GM12878 (cell line): ENCODE measurements around the gene SMOC2. TPM values are rescaled to one million over a fixed set of nuclear protein-coding genes. Genes with fewer than 3 reads are reported as not detected.

Experiments
- ATAC-seq: fragments of 200-7000 bp; cut with Tn5 transposase; 3 replicates; pipeline ENCODE4 v1.9.1; 2020; ENCODE audit warnings: mild to moderate bottlenecking, moderate library complexity
- BruUV-seq: library from RNA; stranded (reverse); fragments of 400-500 nt; replicated peaks from 2 replicates; lab custom pipeline; 2021; lab: Mats Ljungman, UMichigan
- CTCF ChIA-PET: fragments of 300-600 bp; sonication (Branson Sonifier 250); formaldehyde crosslinking; extraction: SDS; loops from one replicate; lab custom pipeline; 2021; ENCODE audit warnings: inconsistent platforms; lab: Yijun Ruan, JAX
- POLR2A ChIA-PET: fragments of 350-600 bp; formaldehyde crosslinking; extraction: SDS; loops from one replicate; lab custom pipeline; 2021; ENCODE audit warnings: inconsistent platforms; lab: Charles Lee
- RAD21 ChIA-PET: fragments of 300-600 bp; sonication (Branson Sonifier 250); formaldehyde crosslinking; loops from one replicate; lab custom pipeline; 2023; ENCODE audit warnings: antibody characterized with exemption; ENCODE audit not compliant: unreplicated experiment; lab: Charles Lee
- SMC1A ChIA-PET: fragments of 300-600 bp; sonication (Branson Sonifier 250); formaldehyde crosslinking; loops from one replicate; lab custom pipeline; 2023; ENCODE audit not compliant: unreplicated experiment, uncharacterized antibody; lab: Charles Lee
- DNase-seq: peaks from one replicate; pipeline ENCODE4 v3.0.0-alpha.2; 2011; ENCODE audit warnings: low read depth, low spot score
- FAIRE-seq: peaks from 3 replicates; lab custom pipeline; 2011; peaks lifted over from hg19 to GRCh38; lab: Jason Lieb, UNC
- H2AFZ ChIP-seq: 2 replicates; pipeline ENCODE4 v1.6.0; 2011; ENCODE audit warnings: low read depth, low read length, control low read depth; ENCODE audit not compliant: control insufficient read depth
- H3K27ac ChIP-seq: 2 replicates; pipeline ENCODE4 v1.5.1; 2011; ENCODE audit warnings: control low read depth; ENCODE audit not compliant: control insufficient read depth, insufficient read depth
- H3K27me3 ChIP-seq, 2 experiments: replicated peaks in 1 of 2; 2 replicates each; pipeline versions ENCODE4 v1.6.0 to v1.6.1; 2011; ENCODE audit warnings: low read length in 1 of 2; ENCODE audit not compliant: control insufficient read depth in 2 of 2, insufficient read depth in 2 of 2
- H3K36me3 ChIP-seq, 2 experiments: 2 replicates each; pipeline ENCODE4 v1.5.1; 2011; ENCODE audit warnings: low read length in 1 of 2; ENCODE audit not compliant: control insufficient read depth in 2 of 2, insufficient read depth in 2 of 2
- H3K4me1 ChIP-seq: 2 replicates; pipeline ENCODE4 v1.6.1; 2011; ENCODE audit warnings: mild to moderate bottlenecking, low read length, moderate library complexity, mixed read lengths; ENCODE audit not compliant: control insufficient read depth, insufficient read depth
- H3K4me2 ChIP-seq: 2 replicates; pipeline ENCODE4 v1.6.0; 2011; ENCODE audit warnings: control low read depth; ENCODE audit not compliant: control insufficient read depth, insufficient read depth
- H3K4me3 ChIP-seq: fragments of 200-600 bp; sonication (generic); 2 replicates; pipeline ENCODE4 v1.5.1; 2016
- H3K79me2 ChIP-seq: 2 replicates; pipeline ENCODE4 v1.6.0; 2011; ENCODE audit warnings: low read length; ENCODE audit not compliant: control insufficient read depth, insufficient read depth
- H3K9ac ChIP-seq: 2 replicates; pipeline ENCODE4 v1.8.0; 2011; ENCODE audit warnings: low read length, control low read depth, mixed read lengths; ENCODE audit not compliant: control insufficient read depth, insufficient read depth
- H3K9me3 ChIP-seq: replicated peaks from 3 replicates; pipeline ENCODE4 v1.5.1; 2011; ENCODE audit warnings: mild to moderate bottlenecking, low read length; ENCODE audit not compliant: control insufficient read depth, insufficient read depth
- H4K20me1 ChIP-seq: 2 replicates; pipeline ENCODE4 v1.6.0; 2011; ENCODE audit not compliant: control insufficient read depth, insufficient read depth
- ATF7 ChIP-seq: fragments of 450-650 bp; IDR thresholded peaks from 2 replicates; pipeline ENCODE4 v1.6.1; 2016; ENCODE audit warnings: low read depth, mild to moderate bottlenecking
- BACH1 ChIP-seq: fragments of 450-650 bp; IDR thresholded peaks from 2 replicates; pipeline ENCODE4 v1.6.1; 2017; ENCODE audit warnings: mild to moderate bottlenecking, borderline replicate concordance
- CBX5 ChIP-seq: sonication (generic); IDR thresholded peaks from 2 replicates; pipeline ENCODE4 v1.6.1; 2016; ENCODE audit warnings: low read depth, moderate library complexity, mild to moderate bottlenecking, inconsistent platforms
- CHD1 ChIP-seq: IDR thresholded peaks from 2 replicates; pipeline ENCODE4 v1.6.1; 2012; ENCODE audit warnings: low read depth, low read length, improper control_type of control experiment
- CHD2 ChIP-seq: IDR thresholded peaks from 2 replicates; pipeline ENCODE4 v1.6.1; 2011; ENCODE audit warnings: low read depth, low read length, improper control_type of control experiment, borderline replicate concordance
- ESRRA ChIP-seq: IDR thresholded peaks from 2 replicates; pipeline ENCODE4 v1.6.1; 2012; ENCODE audit warnings: mild to moderate bottlenecking, low read length, improper control_type of control experiment
- GATAD2B ChIP-seq: fragments of 450-650 bp; conservative IDR thresholded peaks from 2 replicates; pipeline ENCODE4 v1.6.1; 2017; ENCODE audit warnings: low read depth, mild to moderate bottlenecking, moderate library complexity
- HDAC6 ChIP-seq: fragments of 200-600 bp; sonication (generic); IDR thresholded peaks from one replicate; pipeline ENCODE4 v1.8.0; 2017; ENCODE audit warnings: antibody characterized with exemption; ENCODE audit not compliant: unreplicated experiment
- IKZF1 ChIP-seq: fragments of 450-650 bp; conservative IDR thresholded peaks from 2 replicates; pipeline ENCODE4 v1.6.1; 2017; ENCODE audit warnings: antibody characterized with exemption, mild to moderate bottlenecking
- IKZF2 ChIP-seq, 2 experiments: fragments of 450-650 bp; IDR thresholded peaks; 2 replicates each; pipeline ENCODE4 v1.6.1; 2017; ENCODE audit warnings: mild to moderate bottlenecking in 2 of 2, moderate library complexity in 2 of 2
- MXI1 ChIP-seq: fragments of 150-350 bp; IDR thresholded peaks from 2 replicates; pipeline ENCODE4 v1.6.1; 2011; ENCODE audit warnings: low read depth, mild to moderate bottlenecking, inconsistent platforms, low read length, improper control_type of control experiment
- NFYB ChIP-seq: IDR thresholded peaks from 2 replicates; pipeline ENCODE4 v1.6.1; 2011; ENCODE audit warnings: low read depth, mild to moderate bottlenecking, low read length, improper control_type of control experiment, moderate library complexity; ENCODE audit not compliant: insufficient read depth
- PAX8 ChIP-seq: fragments of 450-650 bp; IDR thresholded peaks from 2 replicates; pipeline ENCODE4 v1.6.1; 2017; ENCODE audit warnings: mild to moderate bottlenecking, moderate library complexity
- POLR2A ChIP-seq: IDR thresholded peaks from 2 replicates; pipeline ENCODE4 v1.6.1; 2011; ENCODE audit warnings: low read depth, mild to moderate bottlenecking, low read length
- SMARCA5 ChIP-seq: fragments of 450-650 bp; IDR thresholded peaks from 2 replicates; pipeline ENCODE4 v1.6.1; 2017; ENCODE audit warnings: mild to moderate bottlenecking
- TARDBP ChIP-seq: IDR thresholded peaks from 2 replicates; pipeline ENCODE4 v1.6.1; 2016; ENCODE audit warnings: borderline replicate concordance
- YBX1 ChIP-seq: fragments of 450-650 bp; IDR thresholded peaks from 2 replicates; pipeline ENCODE4 v1.6.1; 2016; ENCODE audit warnings: antibody characterized with exemption
- WGBS: methylation state at CpG from one replicate; pipeline ENCODE4 v1.1.6; 2016; ENCODE audit warnings: low lambda C conversion rate; ENCODE audit not compliant: insufficient replicate concordance, insufficient coverage; ENCODE audit errors: missing lambda C conversion rate; 5-methylcytosine and 5-hydroxymethylcytosine counted together
- in situ Hi-C: fragments of 300-500 bp; cut with MboI; formaldehyde crosslinking; loops from 9 replicates; pipeline ENCODE4 v1.14.3; 2018; ENCODE audit warnings: mixed read lengths
- intact Hi-C: fragments of 100-400 bp; cut with micrococcal nuclease; formaldehyde crosslinking; loops from one replicate; pipeline ENCODE4 v1.14.2; 2022; ENCODE audit not compliant: unreplicated experiment
- polyA plus RNA-seq, 11 experiments: library from polyadenylated mRNA; depleted of rRNA in 4 of 11; unstranded in 6 of 11; stranded (reverse) in 5 of 11; fragments of >200 nt; fragmentation: Nextera tagmentation in 4 of 11; fragmentation: Illumina TruSeq in 1 of 11; extraction: Ambion mirVana in 4 of 11; extraction: Trizol in 1 of 11; gene quantifications; 1 replicate in 1 of 11; 2 replicates in 10 of 11; pipeline versions ENCODE4 v1.2.1 to v1.2.3, GENCODE V29; 2011 to 2016; ENCODE audit warnings: inconsistent platforms in 2 of 11, missing spikeins in 2 of 11, low read depth in 1 of 11
- total RNA-seq, 4 experiments: library from RNA; depleted of rRNA in 3 of 4; stranded (reverse); fragments of >200 nt in 3 of 4; fragmentation: Illumina TruSeq in 1 of 4; extraction: Trizol in 1 of 4; gene quantifications; 2 replicates each; pipeline versions ENCODE4 v1.2.1 to v1.2.3, GENCODE V29; 2013 to 2021
- TF ChIP-seq, protein P1 (sequence below): IDR thresholded peaks from 2 replicates; pipeline ENCODE4 v1.6.1; 2012; ENCODE audit warnings: low read depth, low read length, improper control_type of control experiment
- TF ChIP-seq, protein P2 (sequence below): fragments of 450-650 bp; IDR thresholded peaks from 2 replicates; pipeline ENCODE4 v1.6.1; 2016; ENCODE audit warnings: mild to moderate bottlenecking

SMOC2 gene
- total and polyA plus RNA-seq, 10 of the 15 experiments (the other 5 are each of a cell fraction or from before 2014, with no cell fraction given), result 0.10 to 0.12 TPM; not detected in 8

DNA sequence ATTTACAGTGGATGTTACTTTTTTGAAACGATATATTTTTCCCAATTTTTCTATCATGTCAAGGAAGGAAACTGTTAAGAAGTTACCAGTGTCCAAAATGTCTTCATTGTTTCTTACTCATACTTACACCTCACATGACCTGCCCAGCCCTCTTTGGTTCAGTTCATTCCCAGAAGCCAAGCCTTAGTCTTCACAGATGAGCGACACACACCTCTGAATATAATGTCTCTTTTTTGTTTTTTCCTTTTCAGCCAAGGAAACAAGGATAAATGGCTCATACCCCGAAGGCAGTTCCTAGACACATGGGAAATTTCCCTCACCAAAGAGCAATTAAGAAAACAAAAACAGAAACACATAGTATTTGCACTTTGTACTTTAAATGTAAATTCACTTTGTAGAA, 225.2 kb downstream of the SMOC2 start (continued):
- TF ChIP-seq BACH1 (no peak), CHD2 (no peak), YBX1 (no peak), POLR2A (no peak), SMARCA5 (no peak), HDAC6 (no peak), IKZF1 (no peak), MXI1 (no peak), CBX5 (no peak)
- TF ChIP-seq, protein P1, sequence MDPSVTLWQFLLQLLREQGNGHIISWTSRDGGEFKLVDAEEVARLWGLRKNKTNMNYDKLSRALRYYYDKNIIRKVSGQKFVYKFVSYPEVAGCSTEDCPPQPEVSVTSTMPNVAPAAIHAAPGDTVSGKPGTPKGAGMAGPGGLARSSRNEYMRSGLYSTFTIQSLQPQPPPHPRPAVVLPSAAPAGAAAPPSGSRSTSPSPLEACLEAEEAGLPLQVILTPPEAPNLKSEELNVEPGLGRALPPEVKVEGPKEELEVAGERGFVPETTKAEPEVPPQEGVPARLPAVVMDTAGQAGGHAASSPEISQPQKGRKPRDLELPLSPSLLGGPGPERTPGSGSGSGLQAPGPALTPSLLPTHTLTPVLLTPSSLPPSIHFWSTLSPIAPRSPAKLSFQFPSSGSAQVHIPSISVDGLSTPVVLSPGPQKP, result no peak

DNA sequence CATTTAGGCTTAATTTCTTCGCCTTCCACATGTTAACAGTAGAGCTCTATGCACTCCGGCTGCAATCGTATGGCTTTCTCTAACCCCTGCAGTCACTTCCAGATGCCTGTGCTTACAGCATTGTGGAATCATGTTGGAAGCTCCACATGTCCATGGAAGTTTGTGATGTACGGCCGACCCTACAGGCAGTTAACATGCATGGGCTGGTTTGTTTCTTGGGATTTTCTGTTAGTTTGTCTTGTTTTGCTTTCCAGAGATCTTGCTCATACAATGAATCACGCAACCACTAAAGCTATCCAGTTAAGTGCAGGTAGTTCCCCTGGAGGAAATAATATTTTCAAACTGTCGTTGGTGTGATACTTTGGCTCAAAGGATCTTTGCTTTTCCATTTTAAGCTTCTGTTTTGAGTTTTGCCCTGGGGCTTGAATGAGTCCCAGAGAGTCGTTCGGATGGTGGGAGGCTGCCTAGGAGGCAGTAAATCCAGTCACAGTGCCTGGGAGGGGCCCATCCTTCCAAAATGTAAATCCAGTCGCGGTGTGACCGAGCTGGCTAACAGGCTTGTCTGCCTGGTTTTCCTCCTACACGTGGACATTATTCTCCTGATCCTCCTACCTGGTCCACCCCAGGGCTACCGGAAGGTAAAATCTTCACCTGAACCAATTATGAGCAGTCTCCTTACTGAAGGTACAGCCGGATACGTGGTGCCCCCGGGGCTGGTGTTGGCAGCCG, 225.9 kb downstream of the SMOC2 start:
- no peak for FAIRE-seq
- TF ChIP-seq ATF7 (no peak), CBX5 (no peak), PAX8 (no peak), YBX1 (no peak), IKZF2 (IDR thresholded peaks at IDR 0.05) (no peak), TARDBP (no peak), CHD1 (no peak), ESRRA (no peak), NFYB (no peak), GATAD2B (no peak)
- TF ChIP-seq, protein P2, sequence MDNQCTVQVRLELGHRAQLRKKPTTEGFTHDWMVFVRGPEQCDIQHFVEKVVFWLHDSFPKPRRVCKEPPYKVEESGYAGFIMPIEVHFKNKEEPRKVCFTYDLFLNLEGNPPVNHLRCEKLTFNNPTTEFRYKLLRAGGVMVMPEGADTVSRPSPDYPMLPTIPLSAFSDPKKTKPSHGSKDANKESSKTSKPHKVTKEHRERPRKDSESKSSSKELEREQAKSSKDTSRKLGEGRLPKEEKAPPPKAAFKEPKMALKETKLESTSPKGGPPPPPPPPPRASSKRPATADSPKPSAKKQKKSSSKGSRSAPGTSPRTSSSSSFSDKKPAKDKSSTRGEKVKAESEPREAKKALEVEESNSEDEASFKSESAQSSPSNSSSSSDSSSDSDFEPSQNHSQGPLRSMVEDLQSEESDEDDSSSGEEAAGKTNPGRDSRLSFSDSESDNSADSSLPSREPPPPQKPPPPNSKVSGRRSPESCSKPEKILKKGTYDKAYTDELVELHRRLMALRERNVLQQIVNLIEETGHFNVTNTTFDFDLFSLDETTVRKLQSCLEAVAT, result no peak
- 52% methylated on average over 18 of the region's 18 CpGs for WGBS
- Histone ChIP-seq H3K4me2 (no peak overlapping the region), H3K4me1 (no peaks in the 10 kb centered on the region), H3K27me3 (no peaks in the 10 kb centered on the region), H3K4me3 (no peak overlapping the region), H3K9ac (no peak overlapping the region), H3K79me2 (no peaks in the 10 kb centered on the region), H3K27ac (no peak overlapping the region), H3K9me3 (no peaks in the 10 kb centered on the region), H3K36me3 (no peaks in the 10 kb centered on the region), H2AFZ (no peak overlapping the region), H4K20me1 (no peaks in the 10 kb centered on the region)
- POLR2A ChIA-PET, result no interaction called here
- CTCF ChIA-PET, result no interaction called here
- no peak for DNase-seq
- in situ Hi-C loops (no loop called here), intact Hi-C loops (no loop called here)
- no TSS peak for BruUV-seq
- ATAC-seq, result no peak
- SMC1A ChIA-PET, result no interaction called here
- RAD21 ChIA-PET, result no interaction called here
